ENCODE data around the gene GOLGA6D.
"Not testable (repeated sequence)": the region's sequence is repeated elsewhere in the genome, so short reads cannot be mapped to it uniquely, and the experiment has no call there.

GOLGA6D gene

DNA sequence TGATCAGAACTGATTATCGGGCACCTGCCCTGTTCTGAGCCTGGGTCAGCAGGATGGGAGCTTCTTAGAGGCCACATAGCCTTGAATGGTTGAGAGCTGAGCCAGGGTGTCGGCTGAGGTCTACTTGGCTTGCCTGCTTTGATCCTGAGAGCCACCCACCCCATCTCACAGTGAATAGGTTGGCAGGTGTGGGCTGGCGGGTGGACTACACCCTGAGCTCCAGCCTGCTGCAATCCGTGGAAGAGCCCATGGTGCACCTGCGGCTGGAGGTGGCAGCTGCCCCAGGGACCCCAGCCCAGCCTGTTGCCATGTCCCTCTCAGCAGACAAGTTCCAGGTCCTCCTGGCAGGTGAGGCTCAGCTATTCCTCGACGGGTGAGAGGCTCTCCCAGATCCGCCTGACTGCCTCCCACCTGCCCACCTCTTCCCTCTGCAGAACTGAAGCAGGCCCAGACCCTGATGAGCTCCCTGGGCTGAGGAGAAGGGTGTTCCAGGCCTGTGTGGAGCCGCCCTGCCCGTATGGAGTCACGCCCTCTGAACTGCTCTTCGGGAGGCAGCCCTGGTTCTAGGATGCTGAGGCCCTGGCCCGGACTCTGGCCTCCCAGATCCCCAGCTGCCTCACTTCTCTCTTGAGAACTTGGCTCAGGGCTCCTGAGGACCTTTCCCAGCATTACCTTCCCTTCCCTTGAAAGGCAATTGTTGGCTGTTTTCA, 57.1 kb downstream of the GOLGA6D start:
- no peaks in the 10 kb centered on the region; the same call in 1 of the 2 replicates for H3K36me3 ChIP-seq (ENCODE audit: control insufficient read depth, low read length)
- H4K20me1 ChIP-seq (ENCODE audit: control insufficient read depth, insufficient read depth, low read depth, low read length) = no peaks in the 10 kb centered on the region
- TF ChIP-seq, protein P1, sequence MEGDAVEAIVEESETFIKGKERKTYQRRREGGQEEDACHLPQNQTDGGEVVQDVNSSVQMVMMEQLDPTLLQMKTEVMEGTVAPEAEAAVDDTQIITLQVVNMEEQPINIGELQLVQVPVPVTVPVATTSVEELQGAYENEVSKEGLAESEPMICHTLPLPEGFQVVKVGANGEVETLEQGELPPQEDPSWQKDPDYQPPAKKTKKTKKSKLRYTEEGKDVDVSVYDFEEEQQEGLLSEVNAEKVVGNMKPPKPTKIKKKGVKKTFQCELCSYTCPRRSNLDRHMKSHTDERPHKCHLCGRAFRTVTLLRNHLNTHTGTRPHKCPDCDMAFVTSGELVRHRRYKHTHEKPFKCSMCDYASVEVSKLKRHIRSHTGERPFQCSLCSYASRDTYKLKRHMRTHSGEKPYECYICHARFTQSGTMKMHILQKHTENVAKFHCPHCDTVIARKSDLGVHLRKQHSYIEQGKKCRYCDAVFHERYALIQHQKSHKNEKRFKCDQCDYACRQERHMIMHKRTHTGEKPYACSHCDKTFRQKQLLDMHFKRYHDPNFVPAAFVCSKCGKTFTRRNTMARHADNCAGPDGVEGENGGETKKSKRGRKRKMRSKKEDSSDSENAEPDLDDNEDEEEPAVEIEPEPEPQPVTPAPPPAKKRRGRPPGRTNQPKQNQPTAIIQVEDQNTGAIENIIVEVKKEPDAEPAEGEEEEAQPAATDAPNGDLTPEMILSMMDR (IDR thresholded peaks at IDR 0.05; ENCODE audit: low read depth, low read length, poor library complexity, severe bottlenecking) = no peak
- no peak for TF ChIP-seq EZH2phosphoT487 (IDR thresholded peaks at IDR 0.05; ENCODE audit: borderline replicate concordance, low read length)
- H3K4me3 ChIP-seq (ENCODE audit: low read length) = no peak overlapping the region
- H3K27me3 ChIP-seq (ENCODE audit: control insufficient read depth, low read length) = no peaks in the 10 kb centered on the region
- H3F3A ChIP-seq (ENCODE audit: control insufficient read depth, insufficient read depth) = peaks cover 4% of the 10 kb centered on the region
- H3K4me1 ChIP-seq (ENCODE audit: control insufficient read depth, low read length) = peaks cover 25% of the 10 kb centered on the region
- no peak overlapping the region for H3K27ac ChIP-seq (ENCODE audit: low read depth, low read length)
- no peaks in the 10 kb centered on the region for H3K9me2 ChIP-seq (replicated peaks; ENCODE audit: control insufficient read depth, low read length)
- H3K4me2 ChIP-seq (ENCODE audit: low read length) = no peak overlapping the region
- H3K9me3 ChIP-seq (ENCODE audit: control insufficient read depth, insufficient read depth, low read length) = no peaks in the 10 kb centered on the region
- H3K79me2 ChIP-seq (ENCODE audit: control insufficient read depth, low read length) = peaks cover 9% of the 10 kb centered on the region

DNA sequence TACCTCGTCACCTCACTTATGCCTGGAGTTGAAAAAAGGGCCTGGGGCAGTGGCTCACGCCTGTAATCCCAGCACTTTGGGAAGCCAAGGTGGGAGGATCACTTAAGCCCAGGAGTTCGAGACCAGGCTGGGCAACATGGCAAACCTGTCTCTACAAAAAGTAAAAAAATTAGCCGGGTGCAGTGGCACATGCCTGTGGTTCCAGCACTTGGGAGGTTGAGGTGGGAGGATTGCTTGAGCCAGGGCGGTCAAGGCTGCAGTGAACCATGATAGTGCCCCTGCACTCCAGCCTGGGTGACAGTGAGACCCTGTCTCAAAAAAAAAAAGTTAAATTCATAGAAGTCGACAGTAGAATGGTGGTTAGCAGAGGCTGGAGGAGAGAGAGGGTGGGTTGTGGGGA, 59.6 kb downstream of the GOLGA6D start:
- Histone ChIP-seq H3K4me1 (ENCODE audit: control insufficient read depth, low read length) (peaks cover 35% of the 10 kb centered on the region), H4K20me1 (ENCODE audit: control insufficient read depth, insufficient read depth, low read depth, low read length) (no peaks in the 10 kb centered on the region)

GRCh38 chr15:75343953-75344352, 61.3 kb downstream of the GOLGA6D start:
- Histone ChIP-seq H3F3A (ENCODE audit: control insufficient read depth, insufficient read depth) (peaks cover 14% of the 10 kb centered on the region), H3K36me3 (ENCODE audit: control insufficient read depth, low read length) (peaks cover 17% of the 10 kb centered on the region), H3K4me1 (ENCODE audit: control insufficient read depth, low read length) (peaks cover 43% of the 10 kb centered on the region), H3K79me2 (ENCODE audit: control insufficient read depth, low read length) (peaks cover 17% of the 10 kb centered on the region)
- H3K27ac ChIP-seq (ENCODE audit: low read depth, low read length); H3K9me3 ChIP-seq (ENCODE audit: control insufficient read depth, insufficient read depth, low read length); H3K9me2 ChIP-seq (replicated peaks; ENCODE audit: control insufficient read depth, low read length); H4K20me1 ChIP-seq (ENCODE audit: control insufficient read depth, insufficient read depth, low read depth, low read length); H3K4me2 ChIP-seq (ENCODE audit: low read length); H3K4me3 ChIP-seq (ENCODE audit: low read length); H3K27me3 ChIP-seq (ENCODE audit: control insufficient read depth, low read length): not testable (repeated sequence)

More for the DNA sequence above, 59.6 kb downstream of the GOLGA6D start:
- Histone ChIP-seq H3K36me3 (ENCODE audit: control insufficient read depth, low read length) (peaks cover under 1% of the 10 kb centered on the region), H3K4me2 (ENCODE audit: low read length) (no peak overlapping the region), H3K79me2 (ENCODE audit: control insufficient read depth, low read length) (no peaks in the 10 kb centered on the region), H3K4me3 (ENCODE audit: low read length) (no peak overlapping the region), H3K27me3 (ENCODE audit: control insufficient read depth, low read length) (no peaks in the 10 kb centered on the region), H3K27ac (ENCODE audit: low read depth, low read length) (no peak overlapping the region), H3F3A (ENCODE audit: control insufficient read depth, insufficient read depth) (peaks cover 14% of the 10 kb centered on the region), H3K9me2 (replicated peaks; ENCODE audit: control insufficient read depth, low read length) (no peaks in the 10 kb centered on the region), H3K9me3 (ENCODE audit: control insufficient read depth, insufficient read depth, low read length) (no peaks in the 10 kb centered on the region)
- TF ChIP-seq EZH2phosphoT487 (IDR thresholded peaks at IDR 0.05; ENCODE audit: borderline replicate concordance, low read length) = no peak
- TF ChIP-seq, protein P1 (IDR thresholded peaks at IDR 0.05; ENCODE audit: low read depth, low read length, poor library complexity, severe bottlenecking) = no peak

All from DOHH2 (cell line).